K562 (cell line): ENCODE data around the gene ATG13. TPM values are rescaled to one million over a fixed set of nuclear protein-coding genes. Genes with fewer than 3 reads are reported as not detected.

Source experiments
- ATAC-seq: fragments of 200-7000 bp; cut with Tn5 transposase; 3 replicates; pipeline ENCODE4 v1.9.1; 2020; ENCODE audit warnings: moderate library complexity
- BruUV-seq: library from RNA; stranded (reverse); fragments of 400-500 nt; replicated peaks from 2 replicates; lab custom pipeline; 2021; lab: Mats Ljungman, UMichigan
- CTCF ChIA-PET: fragments of 300-600 bp; formaldehyde crosslinking; extraction: SDS; loops from one replicate; lab custom pipeline; 2021; ENCODE audit warnings: low intra/inter-chr PET ratio; lab: Yijun Ruan, JAX
- POLR2A ChIA-PET: fragments of 300-600, 350-650 bp; sonication (Branson Sonifier 250); formaldehyde crosslinking; extraction: SDS; loops from one replicate; lab custom pipeline; 2021; ENCODE audit warnings: antibody characterized with exemption, inconsistent platforms; lab: Yijun Ruan, JAX
- DNase-seq, 4 experiments: peaks; one replicate each; pipeline versions ENCODE4 v3.0.0 to v3.0.0-alpha.2; 2011 to 2018; ENCODE audit warnings: low spot score in 3 of 4, mixed read lengths in 3 of 4; ENCODE audit errors: extremely low read depth in 1 of 4
- FAIRE-seq: peaks from 2 replicates; lab custom pipeline; 2011; peaks lifted over from hg19 to GRCh38; lab: Jason Lieb, UNC
- H2AFZ ChIP-seq: 2 replicates; pipeline ENCODE4 v1.6.0; 2011; ENCODE audit warnings: low read depth, low read length, control low read depth, inconsistent platforms
- H3K27ac ChIP-seq: fragments of 200-600 bp; 3 replicates; pipeline ENCODE4 v1.8.0; 2011; ENCODE audit warnings: low read depth, mild to moderate bottlenecking, control low read depth, inconsistent platforms, low read length, moderate library complexity, mixed read lengths; ENCODE audit errors: extremely low read depth
- H3K27me3 ChIP-seq, 2 experiments: fragments of 300-600 bp in 1 of 2; 2 replicates in 1 of 2; 3 replicates in 1 of 2; pipeline versions ENCODE4 v1.6.0 to v1.8.0; 2011; ENCODE audit warnings: inconsistent platforms in 2 of 2, low read length in 2 of 2, mild to moderate bottlenecking in 1 of 2, mixed read lengths in 1 of 2, moderate library complexity in 1 of 2; ENCODE audit not compliant: control insufficient read depth in 2 of 2, insufficient read depth in 2 of 2
- H3K36me3 ChIP-seq: fragments of 300-600 bp; 3 replicates; pipeline ENCODE4 v1.8.0; 2011; ENCODE audit warnings: mild to moderate bottlenecking, low read length, inconsistent platforms; ENCODE audit not compliant: control insufficient read depth, insufficient read depth
- H3K4me1 ChIP-seq, 2 experiments: fragments of 200-600 bp in 1 of 2; replicated peaks in 1 of 2; 2 replicates in 1 of 2; 3 replicates in 1 of 2; pipeline versions ENCODE4 v1.5.1 to v1.8.0; 2011; ENCODE audit warnings: inconsistent platforms in 2 of 2, low read length in 2 of 2, mild to moderate bottlenecking in 1 of 2, mixed read lengths in 1 of 2, moderate library complexity in 1 of 2; ENCODE audit not compliant: control insufficient read depth in 2 of 2, insufficient read depth in 2 of 2
- H3K4me2 ChIP-seq: 2 replicates; pipeline ENCODE4 v1.6.1; 2011; ENCODE audit warnings: low read length, control low read depth, inconsistent platforms, mixed read lengths; ENCODE audit not compliant: insufficient read depth
- H3K4me3 ChIP-seq: fragments of 200-600 bp; sonication (generic), shearing (Covaris generic); 2 replicates; pipeline ENCODE4 v1.5.1; 2016; ENCODE audit warnings: control low read depth, inconsistent platforms
- H3K79me2 ChIP-seq: fragments of 200-600 bp; 3 replicates; pipeline ENCODE4 v1.8.0; 2011; ENCODE audit warnings: low read length, inconsistent platforms; ENCODE audit not compliant: control insufficient read depth, insufficient read depth
- H3K9ac ChIP-seq, 2 experiments: 2 replicates each; pipeline versions ENCODE4 v1.6.0 to v1.6.1; 2011; ENCODE audit warnings: low read depth in 2 of 2, low read length in 2 of 2, control low read depth in 1 of 2, inconsistent platforms in 1 of 2, mild to moderate bottlenecking in 1 of 2, mixed read lengths in 1 of 2; ENCODE audit not compliant: insufficient read depth in 1 of 2
- H3K9me1 ChIP-seq: one replicate; pipeline ENCODE4 v1.6.0; 2011; ENCODE audit warnings: inconsistent platforms, mild to moderate bottlenecking, low read length, moderate library complexity; ENCODE audit not compliant: control insufficient read depth, insufficient read depth
- H3K9me3 ChIP-seq: replicated peaks from 2 replicates; pipeline ENCODE4 v1.5.1; 2011; ENCODE audit warnings: low read depth, low read length, inconsistent platforms; ENCODE audit not compliant: control insufficient read depth, insufficient read depth
- H4K20me1 ChIP-seq: replicated peaks from 2 replicates; pipeline ENCODE4 v1.6.1; 2011; ENCODE audit warnings: low read length, inconsistent platforms, mixed read lengths; ENCODE audit not compliant: control insufficient read depth, insufficient read depth
- ARID3A ChIP-seq: IDR thresholded peaks from 2 replicates; pipeline ENCODE4 v1.6.1; 2012; ENCODE audit warnings: low read depth, low read length, improper control_type of control experiment, borderline replicate concordance
- BACH1 ChIP-seq: fragments of 200-800 bp; sonication (Bioruptor generic); IDR thresholded peaks from 2 replicates; pipeline ENCODE4 v1.6.1; 2016; ENCODE audit warnings: missing genetic modification characterization, missing compliant biosample characterization
- BDP1 ChIP-seq: IDR thresholded peaks from 3 replicates; pipeline ENCODE4 v1.6.1; 2011; ENCODE audit not compliant: insufficient read length, insufficient read depth
- FOXK2 ChIP-seq, 2 experiments: fragments of 450-650 bp; IDR thresholded peaks in 1 of 2; conservative IDR thresholded peaks in 1 of 2; 2 replicates each; pipeline ENCODE4 v1.6.1; 2016; ENCODE audit warnings: low read depth in 2 of 2, mild to moderate bottlenecking in 1 of 2
- HDAC8 ChIP-seq: fragments of 450-650 bp; IDR thresholded peaks from 2 replicates; pipeline ENCODE4 v1.6.1; 2016; ENCODE audit warnings: mild to moderate bottlenecking, missing genetic modification characterization, moderate library complexity, missing compliant biosample characterization
- HMG20A ChIP-seq: fragments of 450-650 bp; formaldehyde crosslinking; conservative IDR thresholded peaks from 2 replicates; pipeline ENCODE4 v1.4.0; 2020; ENCODE audit warnings: mild to moderate bottlenecking, mixed read lengths
- ILK ChIP-seq: fragments of 450-650 bp; IDR thresholded peaks from 2 replicates; pipeline ENCODE4 v1.6.1; 2016; ENCODE audit warnings: missing genetic modification characterization, low read depth, mild to moderate bottlenecking, missing compliant biosample characterization, moderate library complexity, borderline replicate concordance
- MAFG ChIP-seq: fragments of 450-650 bp; conservative IDR thresholded peaks from 2 replicates; pipeline ENCODE4 v1.6.1; 2016; ENCODE audit warnings: missing genetic modification characterization, missing compliant biosample characterization
- MAX ChIP-seq: sonication (generic); formaldehyde crosslinking; IDR thresholded peaks from 2 replicates; pipeline ENCODE4 v1.9.0; 2022; ENCODE audit warnings: mild to moderate bottlenecking, missing genetic modification reagents
- MCM5 ChIP-seq: fragments of 450-650 bp; IDR thresholded peaks from 2 replicates; pipeline ENCODE4 v1.6.1; 2016; ENCODE audit warnings: low read depth
- MTA3 ChIP-seq: fragments of 450-650 bp; formaldehyde crosslinking; IDR thresholded peaks from 2 replicates; pipeline ENCODE4 v1.6.1; 2017; ENCODE audit warnings: mild to moderate bottlenecking, borderline replicate concordance
- PBX2 ChIP-seq, 2 experiments: IDR thresholded peaks in 1 of 2; conservative IDR thresholded peaks in 1 of 2; 2 replicates each; pipeline ENCODE4 v1.6.1; 2016; ENCODE audit warnings: low read depth in 2 of 2, mild to moderate bottlenecking in 1 of 2, missing compliant biosample characterization in 1 of 2, missing genetic modification characterization in 1 of 2, moderate library complexity in 1 of 2
- RBM15 ChIP-seq: fragments of 200-400 bp; formaldehyde crosslinking; IDR thresholded peaks from 2 replicates; pipeline ENCODE4 v1.6.1; 2018; ENCODE audit warnings: mild to moderate bottlenecking, low read length, moderate library complexity; ENCODE audit not compliant: insufficient read depth
- RFX1 ChIP-seq: fragments of 450-650 bp; IDR thresholded peaks from 2 replicates; pipeline ENCODE4 v1.6.1; 2016; ENCODE audit warnings: mild to moderate bottlenecking, moderate library complexity
- TCF7L2 ChIP-seq: fragments of 150-350 bp; IDR thresholded peaks from 2 replicates; pipeline ENCODE4 v1.6.1; 2016; ENCODE audit warnings: low read depth, mild to moderate bottlenecking, low read length, moderate library complexity
- YY1 ChIP-seq, 3 experiments: IDR thresholded peaks; 2 replicates each; pipeline ENCODE4 v1.6.1; 2011; ENCODE audit warnings: low read length in 2 of 3, mild to moderate bottlenecking in 2 of 3, moderate library complexity in 2 of 3, borderline replicate concordance in 1 of 3, control low read depth in 1 of 3, low read depth in 1 of 3; ENCODE audit not compliant: insufficient read depth in 3 of 3, insufficient replicate concordance in 2 of 3, control insufficient read depth in 1 of 3, insufficient read length in 1 of 3; ENCODE audit errors: extremely low read depth in 1 of 3
- ZBTB8A ChIP-seq: fragments of 450-650 bp; IDR thresholded peaks from 2 replicates; pipeline ENCODE4 v1.6.1; 2018; ENCODE audit warnings: mild to moderate bottlenecking, moderate library complexity; ENCODE audit not compliant: partially characterized antibody
- ZNF717 ChIP-seq: fragments of 250-450 bp; sonication (Bioruptor Pico); IDR thresholded peaks from 2 replicates; pipeline ENCODE4 v1.5.0; 2021
- WGBS: fragments of 100-300 bp; shearing (Covaris generic); methylation state at CpG from one replicate; pipeline ENCODE4 v1.1.6; 2016; ENCODE audit warnings: low coverage, mixed read lengths; ENCODE audit not compliant: insufficient coverage; ENCODE audit errors: missing lambda C conversion rate; 5-methylcytosine and 5-hydroxymethylcytosine counted together
- in situ Hi-C: fragments of 300-500 bp; cut with MboI; formaldehyde crosslinking; loops from 4 replicates; pipeline ENCODE4 v1.15.0; 2018; ENCODE audit warnings: inconsistent platforms, mixed read lengths
- intact Hi-C: fragments of 100-400 bp; cut with micrococcal nuclease; formaldehyde crosslinking; loops from 2 replicates; pipeline ENCODE4 v1.14.2; 2022
- polyA plus RNA-seq, 8 experiments: library from polyadenylated mRNA; depleted of rRNA in 4 of 8; stranded (reverse) in 5 of 8; unstranded in 3 of 8; fragments of >200 nt; fragmentation: Nextera tagmentation in 2 of 8; fragmentation: Illumina TruSeq in 1 of 8; extraction: Ambion mirVana in 2 of 8; extraction: Trizol in 1 of 8; gene quantifications; 2 replicates each; pipeline versions ENCODE4 v1.2.1 to v1.2.3, GENCODE V29; 2011 to 2014; ENCODE audit warnings: inconsistent platforms in 1 of 8, missing spikeins in 1 of 8
- total RNA-seq, 7 experiments: library from RNA; depleted of rRNA in 6 of 7; stranded (reverse); fragments of >200 nt in 6 of 7; fragmentation: Illumina TruSeq in 2 of 7; extraction: Trizol in 2 of 7; gene quantifications; 2 replicates each; pipeline versions ENCODE4 v1.2.1 to v1.2.3, GENCODE V29; 2011 to 2021; ENCODE audit warnings: low replicate concordance in 1 of 7

Gene ATG13
- total and polyA plus RNA-seq, 9 of the 15 experiments (the other 6 are each of a cell fraction or from before 2014, with no cell fraction given), result 13.1 to 61.5 (median 36.5) TPM

- peaks cover 10 to 24% of the 10 kb centered on the region in 2 experiments; a peak in 4 of 5 replicates for H3K4me1 ChIP-seq
- H2AFZ ChIP-seq, result no peak overlapping the region
- H3K9me1 ChIP-seq, result no peaks in the 10 kb centered on the region
- ATAC-seq, result no peak
- no peak overlapping the region for H3K27ac ChIP-seq
- H3K27me3 ChIP-seq, result no peaks in the 10 kb centered on the region
- no peaks in the 10 kb centered on the region for H3K9me3 ChIP-seq
- POLR2A ChIA-PET, result interaction anchor here (0.6 to 1.6 kb wide), 4 partner anchors 8 to 332 kb away, joined by 3 to 6 read pairs (median 4); partner anchors contain the start of genes ARHGAP1 and ZNF408
- CTCF ChIA-PET, result no interaction called here
- H3K4me3 ChIP-seq, result no peak overlapping the region
- no TSS peak for BruUV-seq
- WGBS, result 85% methylated on average over 4 of the region's 4 CpGs
- peaks cover 33% of the 10 kb centered on the region; the same call in 2 of the 3 replicates for H3K36me3 ChIP-seq
- H3K4me2 ChIP-seq, result no peak overlapping the region
- FAIRE-seq, result no peak
- H4K20me1 ChIP-seq, result no peaks in the 10 kb centered on the region
- H3K79me2 ChIP-seq, result no peaks in the 10 kb centered on the region
- DNase-seq, result no peak
- no peak overlapping the region for H3K9ac ChIP-seq
- in situ Hi-C loops, result no loop called here
- intact Hi-C loops, result no loop called here
- TF ChIP-seq MCM5 (no peak), HDAC8 (no peak), ZNF717 (CRISPR knock-in tag) (no peak), MAFG (tag) (no peak), MTA3 (no peak), PBX2 (CRISPR knock-in tag; IDR thresholded peaks at IDR 0.05; ENCODE audit: low read depth) (no peak), PBX2 (tag; conservative IDR thresholded peaks at IDR 0.05; ENCODE audit: low read depth) (no peak), FOXK2 (conservative IDR thresholded peaks at IDR 0.05 in 1 of 2, IDR thresholded peaks at IDR 0.05 in 1 of 2; ENCODE audit: low read depth in 2 of 2) (no peak), ILK (tag) (no peak), RFX1 (no peak), ARID3A (no peak), YY1 (IDR thresholded peaks at IDR 0.05; ENCODE audit: borderline replicate concordance in 1 of 3, control insufficient read depth in 1 of 3, extremely low read depth in 1 of 3, insufficient read depth in 3 of 3, insufficient read length in 1 of 3, insufficient replicate concordance in 2 of 3, low read depth in 1 of 3, low read length in 2 of 3) (no peak), MAX (CRISPR knock-in tag) (no peak), ZBTB8A (no peak), HMG20A (CRISPR knock-in tag) (no peak), TCF7L2 (no peak), BDP1 (no peak), RBM15 (no peak), BACH1 (no peak)
- TF ChIP-seq, all 486 proteins: peak for 0
Observed at GRCh38 chr11:46692450-46692849, 75.1 kb downstream of the ATG13 start.
